ENCODE measurements around the gene SEC24B.
"Not testable (repeated sequence)": the region's sequence is repeated elsewhere in the genome, so short reads cannot be mapped to it uniquely, and the experiment has no call there.

The SEC24B gene

DNA sequence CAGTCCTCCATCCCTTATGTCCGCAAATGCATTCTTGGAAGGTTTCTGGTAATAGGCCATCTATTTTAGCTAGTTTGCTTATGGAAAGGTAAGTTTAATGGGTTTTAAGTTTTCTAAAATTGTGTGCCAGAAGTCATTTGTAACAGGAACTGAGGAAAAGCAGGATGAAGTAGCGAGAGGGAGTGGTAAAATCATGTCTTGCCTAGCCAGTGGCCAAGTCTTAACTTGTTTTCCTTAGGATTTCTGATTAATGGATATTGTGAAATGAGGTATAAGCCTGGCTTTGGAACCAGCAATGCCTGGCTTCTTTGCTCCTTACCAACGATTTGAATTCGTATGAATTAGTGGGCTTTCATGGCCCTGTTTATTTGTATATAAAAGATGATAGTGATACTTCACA lies 7.3 kb downstream of the SEC24B start:
- DNase-seq (ENCODE audit: low read depth in 1 of 2, low spot score in 1 of 2) = no peak
- TF ChIP-seq JUND (IDR thresholded peaks at IDR 0.05; ENCODE audit: low read depth) = no peak
- in situ Hi-C loops (cut with HindIII; ENCODE audit: low pct_unique_long_range_greater_than_20kb, low sequenced_read_pairs) = no loop called here

DNA sequence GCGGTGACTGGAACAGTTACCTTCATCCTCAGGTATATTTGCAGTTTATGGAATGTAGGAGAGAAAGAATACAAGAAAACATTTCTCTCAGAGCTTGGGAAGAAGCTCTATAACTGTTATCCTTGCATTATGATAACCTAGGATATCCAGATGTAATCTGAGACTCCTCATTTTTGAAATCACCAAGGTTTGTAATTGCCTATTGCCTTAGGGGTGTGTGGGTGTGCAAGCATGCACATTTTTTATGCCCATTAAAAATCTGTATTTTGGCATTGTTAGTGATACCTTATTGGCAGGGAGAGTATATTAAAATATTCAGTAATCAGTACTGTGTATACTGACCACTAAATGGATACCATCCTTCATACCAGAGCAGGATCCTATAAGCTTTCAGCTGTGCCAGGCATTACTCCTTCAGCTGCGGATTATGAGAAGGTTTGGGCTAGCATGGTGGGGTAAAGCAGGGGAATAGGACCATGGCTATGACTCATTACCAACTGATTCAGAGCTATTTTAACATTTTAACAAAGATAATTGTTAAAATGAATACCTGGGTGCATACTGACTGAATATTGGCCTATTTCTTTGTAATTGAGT lies 8.3 kb downstream of the SEC24B start:
- in situ Hi-C loops (cut with HindIII; ENCODE audit: low pct_unique_long_range_greater_than_20kb, low sequenced_read_pairs) = no loop called here
- no peak for DNase-seq (ENCODE audit: low read depth in 1 of 2, low spot score in 1 of 2)
- TF ChIP-seq JUND (IDR thresholded peaks at IDR 0.05; ENCODE audit: low read depth) = no peak

DNA sequence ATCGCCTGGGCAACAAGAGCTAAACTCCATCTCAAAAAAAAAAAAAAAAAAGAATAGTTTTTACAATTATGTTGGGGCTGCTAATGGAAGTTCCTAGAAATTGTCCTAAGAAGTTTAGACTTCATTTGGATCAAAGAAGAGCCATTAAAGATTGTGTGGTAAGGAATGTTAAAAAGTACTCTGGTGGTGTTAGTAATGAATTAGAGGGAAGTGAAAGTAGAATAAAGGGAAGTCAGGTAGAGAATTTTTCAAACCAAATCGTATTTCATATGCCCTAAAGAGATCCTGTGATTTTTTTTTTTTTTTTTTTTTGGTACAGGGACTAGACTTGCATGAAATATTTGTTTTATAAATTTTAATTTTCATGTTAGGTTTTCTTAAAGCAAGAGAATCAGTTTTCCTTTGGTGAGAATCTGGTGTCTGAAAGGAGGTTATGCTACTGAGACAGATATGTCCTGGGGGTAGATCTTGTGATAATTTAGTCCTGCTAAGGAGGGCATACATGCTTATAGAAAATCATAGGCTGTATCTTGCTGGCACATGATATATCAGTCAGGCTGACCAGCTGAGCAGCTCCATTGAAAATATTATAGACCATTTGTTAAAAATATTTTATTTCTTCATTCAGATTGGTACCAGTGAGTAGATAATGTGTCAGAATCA lies 10.7 kb downstream of the SEC24B start:
- DNase-seq (ENCODE audit: low read depth in 1 of 2, low spot score in 1 of 2) = no peak
- in situ Hi-C loops (cut with HindIII; ENCODE audit: low pct_unique_long_range_greater_than_20kb, low sequenced_read_pairs) = no loop called here
- no peak for TF ChIP-seq JUND (IDR thresholded peaks at IDR 0.05; ENCODE audit: low read depth)

DNA sequence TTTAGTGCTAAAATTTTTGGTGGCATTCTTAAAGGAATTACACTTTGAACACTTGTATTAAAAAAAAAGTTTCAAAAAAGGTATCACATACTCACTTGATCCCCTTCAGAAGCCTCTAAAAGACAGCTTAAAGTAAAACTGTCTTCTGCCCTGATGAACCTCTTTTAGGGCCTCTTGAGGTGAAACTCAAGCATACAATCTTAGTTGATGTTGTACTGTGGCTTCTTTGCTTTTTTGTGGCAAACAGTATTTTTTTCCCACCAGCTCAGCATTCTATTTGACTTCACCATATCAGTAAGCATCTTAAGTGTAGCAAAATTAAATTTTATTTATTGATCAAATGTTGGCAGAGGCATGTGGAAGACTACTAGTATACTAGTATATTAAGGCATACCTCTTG lies 13.7 kb downstream of the SEC24B start:
- in situ Hi-C loops (cut with HindIII; ENCODE audit: low pct_unique_long_range_greater_than_20kb, low sequenced_read_pairs) = no loop called here
- DNase-seq (ENCODE audit: low read depth in 1 of 2, low spot score in 1 of 2) = no peak
- no peak for TF ChIP-seq JUND (IDR thresholded peaks at IDR 0.05; ENCODE audit: low read depth)

DNA sequence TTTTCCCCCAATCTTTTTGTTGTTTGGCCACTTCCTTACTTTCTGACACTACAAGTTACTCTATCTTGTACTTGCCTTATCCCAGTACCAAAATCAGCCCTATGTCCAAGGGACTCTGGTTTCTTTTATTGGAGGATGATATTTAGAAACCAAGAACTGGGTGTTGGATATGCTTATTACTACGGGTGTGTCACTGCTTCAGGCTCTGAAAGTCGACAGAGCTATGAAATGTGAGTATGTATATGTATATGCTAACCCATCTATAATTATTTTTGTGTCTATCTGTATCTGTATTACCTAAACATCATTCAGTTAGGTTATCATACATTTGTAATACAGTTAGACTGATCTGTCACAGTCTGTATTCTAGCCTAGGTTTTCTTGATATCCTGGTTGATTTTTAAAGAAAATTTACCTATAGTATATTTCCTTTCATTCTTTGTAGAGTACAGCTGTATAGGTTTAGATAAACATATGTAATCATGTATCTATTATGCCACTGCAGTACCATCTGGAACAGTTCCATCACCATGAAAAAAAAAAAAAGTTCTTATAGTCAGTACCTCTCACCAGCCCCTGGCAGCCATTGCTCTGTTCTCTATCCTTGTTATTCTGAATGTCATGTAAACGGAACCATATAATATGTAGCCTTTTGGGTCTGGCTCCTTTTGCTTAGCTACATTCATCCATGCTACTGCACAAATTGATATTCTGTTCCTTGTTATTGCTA lies 18.1 kb downstream of the SEC24B start:
- in situ Hi-C loops (cut with HindIII; ENCODE audit: low pct_unique_long_range_greater_than_20kb, low sequenced_read_pairs) = no loop called here
- no peak for TF ChIP-seq JUND (IDR thresholded peaks at IDR 0.05; ENCODE audit: low read depth)
- DNase-seq (ENCODE audit: low read depth in 1 of 2, low spot score in 1 of 2) = no peak

DNA sequence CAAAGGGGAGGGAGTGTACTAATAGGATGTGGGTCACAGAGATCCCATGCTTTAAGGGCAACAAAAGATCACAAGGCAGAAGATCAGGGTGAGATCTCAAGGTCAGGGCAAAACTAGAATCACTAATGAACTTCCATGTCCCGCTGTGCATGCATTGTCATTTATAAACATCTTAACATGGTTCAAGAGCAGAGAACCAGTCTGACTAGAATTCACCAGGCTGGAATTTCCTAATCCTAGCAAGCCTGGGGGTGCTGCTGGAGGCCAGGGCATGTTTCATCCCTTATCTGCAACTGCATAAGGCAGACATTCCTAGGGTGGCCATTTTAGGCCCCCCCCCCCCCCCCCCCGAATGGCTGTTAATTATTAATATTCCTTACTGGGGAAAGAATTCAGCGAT lies 19.5 kb downstream of the SEC24B start:
- in situ Hi-C loops (cut with HindIII; ENCODE audit: low pct_unique_long_range_greater_than_20kb, low sequenced_read_pairs) = not testable (repeated sequence)

DNA sequence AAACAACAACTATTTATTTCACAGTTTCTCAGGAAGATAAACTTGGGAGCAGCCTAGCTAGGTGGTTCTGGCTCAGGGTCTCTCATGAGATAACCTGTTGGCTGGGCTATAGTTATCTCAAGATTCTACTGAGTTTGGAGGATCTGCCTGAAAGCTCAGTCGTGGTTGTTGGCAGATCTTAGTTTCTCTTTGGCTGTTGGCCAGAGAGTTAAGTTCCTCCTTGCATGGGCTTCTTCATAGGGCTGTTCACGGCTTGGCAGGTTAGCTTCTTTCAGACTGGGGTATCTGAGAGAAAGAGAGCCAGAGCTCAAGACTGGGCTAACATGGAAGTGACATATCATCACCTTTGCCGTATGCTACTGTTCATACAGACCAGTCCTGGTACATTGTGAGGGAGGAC lies 28.7 kb downstream of the SEC24B start:
- in situ Hi-C loops (cut with HindIII; ENCODE audit: low pct_unique_long_range_greater_than_20kb, low sequenced_read_pairs) = no loop called here
- TF ChIP-seq JUND (IDR thresholded peaks at IDR 0.05; ENCODE audit: low read depth) = no peak
- DNase-seq (ENCODE audit: low read depth in 1 of 2, low spot score in 1 of 2) = no peak

More for the DNA sequence above, 19.5 kb downstream of the SEC24B start:
- DNase-seq (ENCODE audit: low read depth in 1 of 2, low spot score in 1 of 2) = peak in 1 of 2 experiments; percentile 12

DNA sequence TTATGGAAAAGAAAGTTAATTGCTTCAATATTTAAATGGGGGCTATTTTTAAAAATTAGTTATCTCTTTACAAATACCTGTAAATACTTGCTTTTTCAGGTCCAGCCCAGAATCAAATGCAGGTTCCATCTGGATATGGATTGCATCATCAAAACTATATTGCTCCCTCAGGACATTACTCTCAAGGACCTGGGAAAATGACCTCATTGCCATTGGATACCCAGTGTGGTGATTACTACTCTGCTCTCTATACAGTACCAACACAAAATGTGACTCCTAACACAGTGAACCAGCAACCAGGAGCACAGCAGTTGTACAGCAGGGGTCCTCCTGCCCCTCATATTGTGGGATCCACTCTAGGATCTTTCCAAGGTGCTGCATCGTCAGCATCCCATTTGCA lies 29.2 kb downstream of the SEC24B start:
- in situ Hi-C loops (cut with HindIII; ENCODE audit: low pct_unique_long_range_greater_than_20kb, low sequenced_read_pairs) = no loop called here
- DNase-seq (ENCODE audit: low read depth in 1 of 2, low spot score in 1 of 2) = no peak
- TF ChIP-seq JUND (IDR thresholded peaks at IDR 0.05; ENCODE audit: low read depth) = no peak

DNA sequence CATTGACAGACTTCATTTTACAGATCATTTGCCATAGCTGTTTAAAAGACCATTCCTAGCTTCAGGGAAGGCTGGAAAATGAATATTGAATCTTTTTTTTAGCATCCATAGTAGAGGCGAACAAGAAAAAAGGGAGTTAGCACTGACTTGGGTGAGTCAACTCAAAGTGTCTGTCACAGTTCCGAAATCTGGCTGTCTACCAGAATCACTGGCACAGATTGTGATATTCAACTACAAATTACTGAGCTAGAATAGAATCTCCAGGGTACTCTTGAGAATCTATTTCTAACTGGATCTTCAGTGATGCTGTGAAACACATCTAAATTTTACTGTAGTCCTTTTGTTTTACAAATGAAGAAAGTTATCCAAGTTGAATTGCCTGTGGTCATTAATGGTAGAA lies 31.5 kb downstream of the SEC24B start:
- no peak for DNase-seq (ENCODE audit: low read depth in 1 of 2, low spot score in 1 of 2)
- in situ Hi-C loops (cut with HindIII; ENCODE audit: low pct_unique_long_range_greater_than_20kb, low sequenced_read_pairs) = no loop called here
- no peak for TF ChIP-seq JUND (IDR thresholded peaks at IDR 0.05; ENCODE audit: low read depth)

DNA sequence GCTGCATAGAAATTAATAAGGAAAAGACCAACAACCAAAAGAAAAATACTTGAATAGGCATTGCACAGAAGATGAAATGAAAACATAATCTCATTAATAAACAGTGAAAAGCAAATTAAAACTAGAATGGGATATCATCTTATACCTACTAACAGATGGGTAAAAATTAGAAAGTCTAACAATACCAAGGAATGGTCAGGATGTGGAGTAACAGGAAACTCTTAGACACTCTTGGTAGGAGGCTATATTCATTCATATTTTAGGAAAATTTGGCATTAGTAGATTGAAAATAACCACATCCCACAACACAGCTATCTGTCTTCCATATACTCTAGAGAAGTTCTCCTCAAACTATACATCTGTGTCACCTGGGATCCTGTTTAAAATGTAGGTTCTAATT lies 36.3 kb downstream of the SEC24B start:
- in situ Hi-C loops (cut with HindIII; ENCODE audit: low pct_unique_long_range_greater_than_20kb, low sequenced_read_pairs) = no loop called here
- no peak for TF ChIP-seq JUND (IDR thresholded peaks at IDR 0.05; ENCODE audit: low read depth)

DNA sequence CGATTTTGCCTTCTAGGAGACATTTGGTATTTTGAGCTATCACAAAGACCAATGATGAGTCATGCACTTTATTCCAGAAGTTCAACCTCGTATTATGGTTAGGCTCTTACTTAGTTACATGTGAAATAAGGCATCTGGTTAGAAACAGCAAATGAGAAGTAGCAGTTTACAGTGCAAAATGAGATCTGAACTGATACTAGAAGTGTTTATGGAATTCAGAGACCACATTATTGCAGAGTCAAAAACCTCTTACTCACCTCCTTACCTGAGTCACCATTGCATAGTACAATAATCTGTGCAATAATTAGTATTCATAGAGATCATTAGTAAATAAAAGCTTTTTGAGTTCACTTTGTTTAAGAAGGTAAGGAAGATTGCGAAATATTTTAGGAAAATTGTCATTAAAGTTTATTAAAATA lies 38.7 kb downstream of the SEC24B start:
- DNase-seq (ENCODE audit: low read depth in 1 of 2, low spot score in 1 of 2) = no peak
- no peak for TF ChIP-seq JUND (IDR thresholded peaks at IDR 0.05; ENCODE audit: low read depth)
- in situ Hi-C loops (cut with HindIII; ENCODE audit: low pct_unique_long_range_greater_than_20kb, low sequenced_read_pairs) = no loop called here

More for the DNA sequence above, 36.3 kb downstream of the SEC24B start:
- DNase-seq (ENCODE audit: low read depth in 1 of 2, low spot score in 1 of 2) = no peak

DNA sequence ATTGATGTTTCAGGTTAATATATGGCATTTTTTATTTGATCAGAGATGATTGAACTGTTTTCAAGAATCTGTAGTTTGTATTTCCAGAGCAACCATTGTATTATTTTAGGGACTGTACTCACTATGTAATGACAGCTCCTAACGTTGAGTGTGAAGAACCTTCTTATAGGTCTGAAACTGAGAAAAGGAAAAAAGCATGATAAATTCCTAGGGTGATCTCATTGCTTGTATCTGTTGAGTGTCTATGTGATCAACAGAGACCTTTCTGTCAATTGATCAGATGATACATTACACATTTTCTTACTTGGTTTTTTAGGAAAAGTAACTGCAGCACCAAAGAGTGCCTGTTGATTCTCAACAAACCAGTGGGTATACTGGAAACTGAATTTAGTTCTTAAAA lies 40.2 kb downstream of the SEC24B start:
- DNase-seq (ENCODE audit: low read depth in 1 of 2, low spot score in 1 of 2) = no peak
- in situ Hi-C loops (cut with HindIII; ENCODE audit: low pct_unique_long_range_greater_than_20kb, low sequenced_read_pairs) = no loop called here
- no peak for TF ChIP-seq JUND (IDR thresholded peaks at IDR 0.05; ENCODE audit: low read depth)

DNA sequence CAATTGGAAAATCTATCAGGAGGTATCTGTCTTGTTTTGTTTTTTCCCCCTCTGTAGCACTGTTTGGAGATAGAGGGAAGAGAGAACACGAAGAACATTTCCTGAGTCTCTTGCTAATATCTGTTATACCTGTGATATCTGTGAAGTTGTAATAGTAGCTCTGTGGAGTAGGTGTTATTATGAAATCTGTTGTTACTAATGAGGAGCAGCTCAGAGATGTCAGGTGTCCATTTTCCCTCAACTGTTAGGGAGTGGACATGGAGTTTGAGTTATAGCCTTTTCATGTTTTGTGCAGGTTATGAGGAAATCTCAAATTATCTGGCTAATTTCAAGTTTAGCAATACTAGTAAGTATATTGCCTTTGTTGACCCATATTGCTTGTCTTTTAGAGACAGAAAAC lies 52.4 kb downstream of the SEC24B start:
- no peak for DNase-seq (ENCODE audit: low read depth in 1 of 2, low spot score in 1 of 2)
- TF ChIP-seq JUND (IDR thresholded peaks at IDR 0.05; ENCODE audit: low read depth) = no peak
- in situ Hi-C loops (cut with HindIII; ENCODE audit: low pct_unique_long_range_greater_than_20kb, low sequenced_read_pairs) = no loop called here

Measured in T47D (cell line).